CD4-positive, alpha-beta memory T cell (primary cell): ENCODE measurements around the gene ANKRD17. TPM values are rescaled to one million over a fixed set of nuclear protein-coding genes. Genes with fewer than 3 reads are reported as not detected.

Experiments used
- CTCF ChIA-PET: fragments of 350-600 bp; sonication (Branson Sonifier 250); formaldehyde crosslinking; loops from one replicate; lab custom pipeline; 2021; ENCODE audit warnings: inconsistent platforms; ENCODE audit not compliant: partially characterized antibody; lab: Charles Lee
- POLR2A ChIA-PET: fragments of 350-600 bp; sonication (Branson Sonifier 250); formaldehyde crosslinking; loops from one replicate; lab custom pipeline; 2021; ENCODE audit not compliant: partially characterized antibody; lab: Charles Lee
- DNase-seq, 5 donors: peaks; one replicate each; pipeline versions ENCODE4 v3.0.0 to v3.0.0-alpha.2; 2020 to 2022; ENCODE audit warnings: mixed read lengths in 1 of 5
- H3K27ac ChIP-seq: one replicate; pipeline ENCODE4 v1.7.0; 2013; ENCODE audit warnings: low read depth, low read length
- H3K27me3 ChIP-seq: 2 replicates; pipeline ENCODE4 v1.7.0; 2013; ENCODE audit warnings: mild to moderate bottlenecking, low read length, moderate library complexity; ENCODE audit not compliant: insufficient read depth
- H3K36me3 ChIP-seq: 2 replicates; pipeline ENCODE4 v1.7.0; 2013; ENCODE audit warnings: mild to moderate bottlenecking, low read length, moderate library complexity; ENCODE audit not compliant: insufficient read depth
- H3K4me1 ChIP-seq: 2 replicates; pipeline ENCODE4 v1.7.0; 2013; ENCODE audit warnings: mild to moderate bottlenecking, low read length, moderate library complexity; ENCODE audit not compliant: insufficient read depth
- H3K4me3 ChIP-seq, 2 donors: one replicate each; pipeline ENCODE4 v1.7.0; 2013; ENCODE audit warnings: low read length in 2 of 2, mild to moderate bottlenecking in 1 of 2
- H3K9me3 ChIP-seq, 2 donors: one replicate each; pipeline ENCODE4 v1.7.0; 2013; ENCODE audit warnings: low read length in 2 of 2, control low read depth in 1 of 2; ENCODE audit not compliant: control insufficient read depth in 1 of 2
- H3K27ac Mint-ChIP-seq, 7 donors: one replicate each; pipeline ENCODE4 v1.8.0; 2020 to 2021; ENCODE audit warnings: mixed read lengths in 7 of 7, mild to moderate bottlenecking in 6 of 7, inconsistent platforms in 3 of 7, moderate library complexity in 3 of 7
- H3K27me3 Mint-ChIP-seq, 2 donors: one replicate each; pipeline ENCODE4 v1.8.0; 2020 to 2021; ENCODE audit warnings: mixed read lengths in 2 of 2
- H3K36me3 Mint-ChIP-seq, 2 donors: one replicate each; pipeline ENCODE4 v1.8.0; 2020 to 2021; ENCODE audit warnings: mixed read lengths in 2 of 2, inconsistent platforms in 1 of 2, mild to moderate bottlenecking in 1 of 2
- H3K4me1 Mint-ChIP-seq, 4 donors: one replicate each; pipeline ENCODE4 v1.8.0; 2020 to 2021; ENCODE audit warnings: mixed read lengths in 4 of 4, mild to moderate bottlenecking in 1 of 4
- H3K4me3 Mint-ChIP-seq, 8 donors: one replicate each; pipeline ENCODE4 v1.8.0; 2020 to 2021; ENCODE audit warnings: mixed read lengths in 8 of 8, mild to moderate bottlenecking in 7 of 8, moderate library complexity in 6 of 8, inconsistent platforms in 3 of 8
- H3K9me3 Mint-ChIP-seq, 8 donors: one replicate each; pipeline ENCODE4 v1.8.0; 2020 to 2021; ENCODE audit warnings: mixed read lengths in 8 of 8, mild to moderate bottlenecking in 5 of 8, inconsistent platforms in 3 of 8, moderate library complexity in 1 of 8
- intact Hi-C: fragments of 100-400 bp; cut with micrococcal nuclease; formaldehyde crosslinking; loops from one replicate; pipeline ENCODE4 v1.15.1; 2023
- polyA plus RNA-seq, 2 donors: library from polyadenylated mRNA; unstranded; fragments of 300-500 nt; fragmentation: Illumina TruSeq; gene quantifications; one replicate each; pipeline ENCODE4 v1.2.3, GENCODE V29; 2021
- total RNA-seq, 2 experiments: library from RNA; stranded (reverse); gene quantifications; one replicate each; pipeline ENCODE4 v1.2.3, GENCODE V29; 2021

The ANKRD17 gene
- total and polyA plus RNA-seq, 4 experiments from 2014 or later = 7.9 to 58.7 (median 37.1) TPM

DNA sequence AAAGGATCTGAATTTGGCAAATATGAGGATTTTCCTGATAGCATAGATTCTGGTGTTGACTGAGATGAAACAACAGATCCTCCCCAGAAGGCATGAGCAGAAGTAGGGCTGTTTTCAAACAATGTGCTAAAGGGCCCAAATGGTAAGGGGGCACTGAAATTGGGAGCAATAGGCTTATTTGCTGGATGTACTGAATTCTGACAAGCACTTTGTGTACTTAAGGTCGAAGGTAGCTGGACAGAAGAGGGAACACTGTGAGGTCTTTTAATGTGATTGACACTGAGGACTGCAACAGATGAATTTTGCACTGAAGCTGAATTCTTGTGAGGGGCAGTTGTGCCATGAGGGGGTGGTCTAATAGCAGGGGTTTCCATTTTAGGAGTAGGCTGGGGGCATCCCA is 167.9 kb downstream of the ANKRD17 start:
- DNase-seq = no peak
- Histone ChIP-seq H3K4me1 (no peaks in the 10 kb centered on the region), H3K27me3 (no peaks in the 10 kb centered on the region), H3K27ac (no peak overlapping the region), H3K4me3 (no peak overlapping the region), H3K9me3 (no peaks in the 10 kb centered on the region), H3K36me3 (peaks cover 17% of the 10 kb centered on the region)
- Mint-ChIP-seq H3K27ac (peak overlapping the region in 3 of 7 donors; percentile 6 to 58 (median 49)), H3K27me3 (no peaks in the 10 kb centered on the region), H3K4me3 (no peak overlapping the region), H3K36me3 (peaks cover 25 to 46% of the 10 kb centered on the region in 2 donors), H3K9me3 (no peaks in the 10 kb centered on the region), H3K4me1 (peaks cover 5 to 14% (median 7%) of the 10 kb centered on the region in 4 donors)
- intact Hi-C loops = loop anchor here (5.0 kb wide), 1 partner anchor 37 kb away; no protein-coding TSS in a partner anchor
- ChIA-PET POLR2A (interaction anchor here (1.3 kb wide), 2 partner anchors 22 to 169 kb away, joined by 3 to 4 read pairs; no protein-coding TSS in a partner anchor), CTCF (no interaction called here)

DNA sequence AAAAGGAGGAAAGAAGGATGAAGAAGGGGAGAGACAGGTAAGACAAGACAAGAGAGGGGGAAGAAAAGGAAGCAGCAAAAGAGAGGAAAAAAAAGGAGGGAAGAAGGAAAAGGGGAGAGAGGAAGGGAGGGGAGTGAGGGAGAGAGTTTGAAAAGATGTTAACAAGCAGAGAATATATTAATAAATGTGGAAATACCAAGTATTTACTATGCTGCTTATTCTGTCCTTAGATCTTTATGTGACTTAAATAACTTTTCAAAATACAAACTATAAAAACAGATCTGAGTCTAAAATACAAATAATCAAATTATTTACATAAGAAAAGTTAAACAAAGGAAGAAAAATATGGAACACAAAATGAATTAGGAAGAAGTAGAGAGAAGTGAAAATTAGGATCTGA is 170.7 kb downstream of the ANKRD17 start:
- POLR2A ChIA-PET = interaction anchor here (1.0 kb wide), 1 partner anchor 11 kb away, joined by 3 read pairs; no protein-coding TSS in a partner anchor
- no peaks in the 10 kb centered on the region for H3K4me1 ChIP-seq
- Mint-ChIP-seq H3K4me1 (peaks cover 5 to 14% (median 8%) of the 10 kb centered on the region in 4 donors), H3K9me3 (no peaks in the 10 kb centered on the region), H3K27me3 (no peaks in the 10 kb centered on the region), H3K27ac (peak overlapping the region in 6 of 7 donors; percentile 0 to 79 (median 28)), H3K4me3 (peak overlapping the region in 2 of 8 donors; percentile 1 to 52), H3K36me3 (peaks cover 32 to 50% of the 10 kb centered on the region in 2 donors)
- CTCF ChIA-PET = no interaction called here
- intact Hi-C loops = loop anchor here (2.0 kb wide), 1 partner anchor 19 kb away; the partner anchor contains the start of gene COX18
- no peaks in the 10 kb centered on the region for H3K9me3 ChIP-seq
- peaks cover 17% of the 10 kb centered on the region for H3K36me3 ChIP-seq
- H3K4me3 ChIP-seq = no peak overlapping the region
- H3K27me3 ChIP-seq = no peaks in the 10 kb centered on the region
- H3K27ac ChIP-seq = no peak overlapping the region
- no peak for DNase-seq

DNA sequence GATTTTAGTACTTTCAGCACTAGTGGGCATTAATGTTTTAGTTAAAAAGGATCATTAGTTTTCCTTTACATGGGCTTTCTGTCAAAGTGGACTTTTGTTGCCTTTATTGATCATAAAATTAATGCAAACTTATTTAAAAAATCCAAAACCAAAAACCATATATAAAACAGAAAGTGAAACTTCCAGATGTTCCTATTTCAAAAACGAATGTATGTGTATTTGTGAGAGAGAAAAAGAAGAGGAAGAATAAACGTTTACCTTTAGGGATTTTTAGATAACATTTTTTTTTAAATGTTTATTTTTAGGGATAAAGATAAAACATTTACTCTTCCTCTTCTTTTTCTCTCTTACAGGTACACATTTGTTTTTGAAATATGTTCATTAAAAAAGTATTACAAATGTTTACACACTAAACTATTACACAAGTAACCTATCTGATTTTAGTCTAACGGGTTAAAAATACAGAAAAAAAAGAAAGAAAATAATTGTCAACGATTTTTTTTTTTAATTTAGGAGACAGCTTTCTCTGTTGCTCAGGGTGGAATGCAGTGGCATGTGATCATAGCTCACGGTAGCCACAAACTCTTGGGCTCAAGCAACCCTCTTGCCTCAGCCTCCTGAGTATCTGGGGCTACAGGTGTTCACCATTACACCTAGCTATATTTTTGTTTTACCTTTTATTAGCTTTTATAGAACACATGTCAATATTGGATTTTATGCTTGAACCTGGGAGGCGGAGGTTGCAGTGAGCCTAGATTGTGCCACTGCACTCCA is 172.3 kb downstream of the ANKRD17 start:
- POLR2A ChIA-PET = interaction anchor here (1.5 kb wide), 1 partner anchor 16 kb away, joined by 6 read pairs; no protein-coding TSS in a partner anchor
- intact Hi-C loops = loop anchor here (2.0 kb wide), 1 partner anchor 17 kb away; the partner anchor contains the start of gene COX18
- peak overlapping the region; percentile 46 for H3K27ac ChIP-seq
- peaks cover 10% of the 10 kb centered on the region for H3K36me3 ChIP-seq
- no peaks in the 10 kb centered on the region for H3K4me1 ChIP-seq
- Mint-ChIP-seq H3K4me1 (peaks cover 5 to 12% (median 8%) of the 10 kb centered on the region in 4 donors), H3K4me3 (peak overlapping the region; percentile 70 to 78 (median 74)), H3K27ac (peak overlapping the region in 6 of 7 donors; percentile 68 to 87 (median 82)), H3K27me3 (no peaks in the 10 kb centered on the region), H3K9me3 (no peaks in the 10 kb centered on the region), H3K36me3 (peaks cover 31 to 41% of the 10 kb centered on the region in 2 donors)
- H3K27me3 ChIP-seq = no peaks in the 10 kb centered on the region
- DNase-seq = peak in 3 of 5 donors; percentile 7 to 19 (median 15)
- no peaks in the 10 kb centered on the region for H3K9me3 ChIP-seq
- no peak overlapping the region for H3K4me3 ChIP-seq
- CTCF ChIA-PET = no interaction called here

DNA sequence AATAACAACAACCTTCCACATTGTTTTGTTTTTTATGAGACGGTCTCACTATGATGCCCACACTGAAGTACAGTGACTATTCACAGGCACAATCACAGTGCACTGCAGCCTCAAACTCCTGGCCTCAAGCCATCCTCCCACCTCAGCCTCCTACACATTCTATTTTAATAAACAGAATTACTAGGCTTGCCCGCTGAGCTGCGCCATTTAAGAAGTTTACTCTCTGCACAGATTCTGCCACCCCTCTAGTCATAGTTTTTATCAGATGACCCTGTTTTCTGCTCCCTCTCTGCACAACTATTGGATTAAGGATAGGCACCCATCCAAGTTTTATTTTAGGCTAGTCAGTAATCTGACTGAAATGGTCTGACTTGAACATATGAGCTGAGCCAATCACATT is 177.8 kb downstream of the ANKRD17 start:
- H3K36me3 ChIP-seq = peaks cover 14% of the 10 kb centered on the region
- intact Hi-C loops = no loop called here

DNA sequence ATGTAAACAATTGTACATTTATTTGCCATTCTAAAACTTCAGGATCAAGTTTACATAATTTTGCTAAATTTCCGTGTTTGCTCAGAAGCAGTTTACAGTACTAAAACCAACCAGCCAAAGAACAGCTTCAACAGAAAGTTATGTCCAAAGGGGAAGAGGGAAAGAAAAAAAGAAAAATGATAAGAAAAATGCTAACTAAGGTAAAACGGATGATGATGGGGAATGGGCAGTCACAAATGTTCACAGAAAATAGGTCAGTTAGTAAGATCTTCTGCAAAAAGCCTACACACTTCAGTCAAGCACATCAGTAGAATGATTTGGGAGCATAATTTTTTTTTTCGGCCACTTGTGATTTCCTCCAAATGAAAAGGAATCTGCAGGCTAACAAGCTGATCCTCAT is 182.8 kb downstream of the ANKRD17 start:
- H3K9me3 Mint-ChIP-seq = no peaks in the 10 kb centered on the region
- no peak for DNase-seq
- H3K4me1 Mint-ChIP-seq = peaks cover 6 to 8% (median 7%) of the 10 kb centered on the region in 4 donors
- Histone ChIP-seq H3K27me3 (no peaks in the 10 kb centered on the region), H3K36me3 (peaks cover 20% of the 10 kb centered on the region), H3K4me1 (no peaks in the 10 kb centered on the region), H3K27ac (no peak overlapping the region), H3K4me3 (no peak overlapping the region), H3K9me3 (no peaks in the 10 kb centered on the region)
- H3K27ac Mint-ChIP-seq = peak overlapping the region in 2 of 7 donors; percentile 4 to 79
- H3K27me3 Mint-ChIP-seq = no peaks in the 10 kb centered on the region
- ChIA-PET POLR2A (no interaction called here), CTCF (interaction anchor here (1.0 kb wide), 1 partner anchor 167 kb away, joined by 3 read pairs; no protein-coding TSS in a partner anchor)
- no peak overlapping the region for H3K4me3 Mint-ChIP-seq
- peaks cover 26 to 39% of the 10 kb centered on the region in 2 donors for H3K36me3 Mint-ChIP-seq
- intact Hi-C loops = no loop called here

More for the DNA sequence above, 177.8 kb downstream of the ANKRD17 start:
- H3K27ac ChIP-seq = no peak overlapping the region
- H3K4me1 ChIP-seq = no peaks in the 10 kb centered on the region
- H3K9me3 ChIP-seq = no peaks in the 10 kb centered on the region
- ChIA-PET POLR2A (interaction anchor here (1.2 to 2.7 kb wide), 2 partner anchors 11 to 179 kb away, joined by 3 to 17 read pairs; partner anchors contain the start of gene COX18), CTCF (no interaction called here)
- no peak for DNase-seq
- no peaks in the 10 kb centered on the region for H3K27me3 ChIP-seq
- Mint-ChIP-seq H3K27me3 (no peaks in the 10 kb centered on the region), H3K36me3 (peaks cover 37 to 54% of the 10 kb centered on the region in 2 donors), H3K9me3 (no peaks in the 10 kb centered on the region), H3K4me3 (no peak overlapping the region), H3K27ac (peak overlapping the region; percentile 20 to 90 (median 42)), H3K4me1 (peaks cover 8 to 12% (median 10%) of the 10 kb centered on the region in 4 donors)
- H3K4me3 ChIP-seq = no peak overlapping the region

DNA sequence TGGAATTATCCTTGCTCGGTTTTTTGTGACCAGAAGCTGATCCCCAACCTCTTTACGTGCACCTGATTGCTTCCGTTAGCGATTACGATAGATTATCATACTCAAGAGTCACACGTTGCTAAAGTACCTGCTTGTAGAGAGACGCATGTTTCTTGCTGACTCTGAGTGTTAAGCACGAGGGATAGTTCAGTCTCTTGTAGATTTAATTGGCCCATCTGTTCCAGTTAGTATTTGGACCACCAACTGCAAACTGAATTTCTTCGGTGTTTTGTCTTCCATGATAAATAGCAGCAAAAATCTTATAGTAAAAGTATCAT is 188.6 kb downstream of the ANKRD17 start:
- Histone ChIP-seq H3K9me3 (no peaks in the 10 kb centered on the region), H3K4me3 (peak overlapping the region; percentile 89 to 93), H3K36me3 (no peaks in the 10 kb centered on the region), H3K27me3 (no peaks in the 10 kb centered on the region), H3K27ac (peak overlapping the region; percentile 97), H3K4me1 (peaks cover 27% of the 10 kb centered on the region)
- Mint-ChIP-seq H3K36me3 (peaks cover 4 to 32% of the 10 kb centered on the region in 2 donors), H3K27ac (peak overlapping the region; percentile 94 to 100 (median 99)), H3K9me3 (peaks cover 0 to 1% (median 0%) of the 10 kb centered on the region in 8 donors), H3K4me3 (peak overlapping the region; percentile 88 to 94 (median 91)), H3K27me3 (no peaks in the 10 kb centered on the region), H3K4me1 (peaks cover 25 to 51% (median 36%) of the 10 kb centered on the region in 4 donors)
- DNase-seq = no peak
- ChIA-PET CTCF (interaction anchor here (3.2 kb wide), 1 partner anchor 188 kb away, joined by 24 read pairs; the partner anchor contains the start of gene ANKRD17), POLR2A (interaction anchor here (0.5 to 4.5 kb wide), 11 partner anchors 10 to 196 kb away, joined by 3 to 59 read pairs (median 3); partner anchors contain the start of gene ANKRD17)
- intact Hi-C loops = no loop called here
